Coronary artery (tissue), 2 donors: ENCODE results near the gene FXN.
A peak's percentile ranks its signal among the peaks of the same experiment; 100 is the strongest.
"Not testable (repeated sequence)": the region's sequence is repeated elsewhere in the genome, so short reads cannot be mapped to it uniquely, and the experiment has no call there.

Source experiments
- DNase-seq: peaks from one replicate; pipeline ENCODE4 v3.0.0-alpha.2; 2017; ENCODE audit warnings: low spot score
- H3K27ac ChIP-seq, 2 donors: fragments of 200-600 bp; sonication (generic); one replicate each; pipeline ENCODE4 v1.5.1; 2016 to 2019
- H3K4me3 ChIP-seq: fragments of 200-600 bp; sonication (generic); 2 replicates; pipeline ENCODE4 v1.5.1; 2016; ENCODE audit warnings: mild to moderate bottlenecking, moderate library complexity
- TF ChIP-seq, protein P1 (sequence below): fragments of 200-600 bp; sonication (generic); IDR thresholded peaks from one replicate; pipeline ENCODE4 v1.5.1; 2019; ENCODE audit warnings: antibody characterized with exemption

FXN gene

DNA sequence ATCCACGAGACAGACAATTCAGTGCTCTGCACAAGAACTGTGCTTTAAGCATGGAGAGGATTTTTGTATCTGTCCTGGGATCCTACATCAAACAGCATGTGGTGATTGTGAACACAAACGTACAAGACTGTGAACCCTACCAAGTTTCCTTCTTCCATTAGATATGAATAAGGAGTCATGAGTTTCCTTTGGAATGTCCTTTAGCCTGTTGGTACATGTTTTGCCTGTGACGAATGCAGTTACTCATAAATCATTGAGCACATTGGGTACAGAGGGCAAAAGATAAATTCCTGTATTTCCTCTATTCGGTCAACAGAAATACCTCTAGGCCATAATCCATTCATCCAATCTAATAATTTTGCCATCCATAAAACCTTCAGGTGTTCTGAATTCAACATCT lies 61.5 kb downstream of the FXN start:
- Histone ChIP-seq H3K27ac (peak overlapping the region; percentile 73 to 91), H3K4me3 (no peak overlapping the region)
- DNase-seq = no peak
- TF ChIP-seq, protein P1, sequence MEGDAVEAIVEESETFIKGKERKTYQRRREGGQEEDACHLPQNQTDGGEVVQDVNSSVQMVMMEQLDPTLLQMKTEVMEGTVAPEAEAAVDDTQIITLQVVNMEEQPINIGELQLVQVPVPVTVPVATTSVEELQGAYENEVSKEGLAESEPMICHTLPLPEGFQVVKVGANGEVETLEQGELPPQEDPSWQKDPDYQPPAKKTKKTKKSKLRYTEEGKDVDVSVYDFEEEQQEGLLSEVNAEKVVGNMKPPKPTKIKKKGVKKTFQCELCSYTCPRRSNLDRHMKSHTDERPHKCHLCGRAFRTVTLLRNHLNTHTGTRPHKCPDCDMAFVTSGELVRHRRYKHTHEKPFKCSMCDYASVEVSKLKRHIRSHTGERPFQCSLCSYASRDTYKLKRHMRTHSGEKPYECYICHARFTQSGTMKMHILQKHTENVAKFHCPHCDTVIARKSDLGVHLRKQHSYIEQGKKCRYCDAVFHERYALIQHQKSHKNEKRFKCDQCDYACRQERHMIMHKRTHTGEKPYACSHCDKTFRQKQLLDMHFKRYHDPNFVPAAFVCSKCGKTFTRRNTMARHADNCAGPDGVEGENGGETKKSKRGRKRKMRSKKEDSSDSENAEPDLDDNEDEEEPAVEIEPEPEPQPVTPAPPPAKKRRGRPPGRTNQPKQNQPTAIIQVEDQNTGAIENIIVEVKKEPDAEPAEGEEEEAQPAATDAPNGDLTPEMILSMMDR = no peak

DNA sequence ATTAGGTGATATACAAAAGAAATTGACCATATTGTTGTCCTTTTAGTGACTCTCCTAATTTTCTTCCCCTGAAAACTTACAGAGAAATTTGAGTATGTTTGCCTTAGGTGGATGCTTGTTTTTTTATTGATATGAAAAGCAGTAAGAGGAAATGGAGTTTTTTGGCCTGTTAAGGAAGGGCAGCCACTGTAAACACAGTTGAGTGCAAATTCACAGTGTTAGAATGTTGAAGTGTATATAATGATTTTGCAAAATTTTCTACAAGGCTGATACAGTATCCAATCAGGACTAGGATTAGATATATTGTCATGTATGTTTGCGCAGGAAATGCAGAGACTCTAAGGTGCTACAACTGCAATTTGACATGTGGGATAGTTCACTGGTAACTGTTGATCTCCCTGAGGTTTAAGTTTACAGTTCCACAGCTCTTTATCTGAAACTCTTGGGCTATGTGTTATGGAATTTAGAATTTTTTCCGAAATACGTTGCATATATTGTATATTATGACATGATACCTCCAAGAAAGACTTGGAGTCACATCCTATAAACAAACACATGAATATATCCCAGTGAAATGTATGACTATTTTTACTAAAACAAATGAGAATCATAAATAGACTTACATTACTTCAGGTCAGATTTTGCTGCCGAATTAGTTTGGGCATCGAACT lies 62.5 kb downstream of the FXN start:
- H3K27ac ChIP-seq = peak overlapping the region; percentile 73 to 91

DNA sequence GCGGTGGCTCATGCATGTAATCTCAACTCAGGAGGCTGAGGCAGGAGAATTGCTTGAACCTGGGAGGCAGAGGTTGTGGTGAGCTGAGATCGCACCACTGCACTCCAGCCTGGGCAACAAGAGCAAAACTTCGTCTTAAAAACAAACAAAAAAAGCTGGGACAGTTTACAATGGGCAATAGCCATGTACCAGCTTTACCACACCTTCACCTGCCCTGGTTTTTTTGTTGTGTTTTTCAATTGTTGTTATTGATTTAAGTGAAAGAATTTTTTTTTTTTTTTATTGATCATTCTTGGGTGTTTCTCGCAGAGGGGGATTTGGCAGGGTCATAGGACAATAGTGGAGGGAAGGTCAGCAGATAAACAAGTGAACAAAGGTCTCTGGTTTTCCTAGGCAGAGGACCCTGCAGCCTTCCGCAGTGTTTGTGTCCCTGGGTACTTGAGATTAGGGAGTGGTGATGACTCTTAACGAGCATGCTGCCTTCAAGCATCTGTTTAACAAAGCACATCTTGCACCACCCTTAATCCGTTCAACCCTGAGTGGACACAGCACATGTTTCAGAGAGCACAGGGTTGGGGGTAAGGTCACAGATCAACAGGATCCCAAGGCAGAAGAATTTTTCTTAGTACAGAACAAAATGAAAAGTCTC lies 67.9 kb downstream of the FXN start:
- H3K27ac ChIP-seq, DNase-seq, H3K4me3 ChIP-seq: not testable (repeated sequence)

More for the DNA sequence above, 62.5 kb downstream of the FXN start:
- TF ChIP-seq, protein P1 = no peak
- H3K4me3 ChIP-seq = no peak overlapping the region
- no peak for DNase-seq

DNA sequence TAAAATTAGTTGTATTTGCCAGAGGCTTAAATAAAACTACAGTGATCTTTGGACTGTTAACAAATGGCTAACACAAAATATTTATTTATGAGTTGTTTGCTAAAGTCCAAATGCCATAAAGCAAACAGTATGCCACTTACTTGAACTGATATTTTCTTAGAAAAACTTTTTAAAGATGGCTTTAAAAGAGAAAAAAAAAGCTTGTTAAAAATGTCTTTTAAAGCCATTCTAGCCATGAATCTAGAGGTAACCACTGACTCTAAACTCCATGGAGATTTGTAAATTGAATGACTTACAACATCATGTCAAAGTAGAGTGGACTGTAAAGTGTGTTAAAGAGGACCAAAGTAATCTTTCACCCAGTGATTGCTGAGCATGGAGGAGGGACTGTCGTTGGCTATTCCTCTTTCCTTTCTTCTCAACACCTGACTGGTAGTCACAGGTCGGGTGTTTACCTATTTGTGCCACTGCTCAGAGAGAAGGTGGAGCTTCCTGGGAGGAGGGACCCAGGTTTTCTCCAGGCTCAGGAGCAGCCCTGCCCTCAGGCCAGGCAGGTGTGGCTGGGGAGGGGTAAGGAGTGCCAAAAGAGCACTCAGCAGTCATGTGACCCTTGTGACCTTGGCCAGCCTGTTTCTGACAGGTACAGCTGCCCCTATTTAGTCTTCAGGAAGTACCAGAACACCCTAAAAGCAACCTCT lies 69.4 kb downstream of the FXN start:
- no peak for DNase-seq
- Histone ChIP-seq H3K4me3 (no peak overlapping the region), H3K27ac (no peak overlapping the region)

DNA sequence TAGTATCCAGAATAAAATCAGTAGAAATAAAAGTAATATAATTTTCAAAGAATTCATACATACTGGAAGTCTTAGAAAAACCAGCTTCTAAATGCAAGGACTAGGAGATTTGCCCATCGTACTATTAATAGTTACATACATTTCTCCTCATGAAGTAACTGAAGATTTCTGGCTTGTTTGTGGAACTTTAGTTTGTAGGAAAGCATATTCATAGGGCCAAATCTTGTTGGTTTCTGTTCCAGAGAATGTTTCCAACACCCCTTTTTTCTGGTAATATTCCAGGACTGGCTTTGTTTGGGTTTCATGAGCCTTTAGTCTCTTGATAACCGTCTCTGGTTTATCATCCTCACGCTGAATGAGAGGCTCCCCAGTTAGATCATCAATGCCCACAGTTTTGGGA lies 72.2 kb downstream of the FXN start:
- H3K27ac ChIP-seq = no peak overlapping the region
- no peak overlapping the region for H3K4me3 ChIP-seq
- TF ChIP-seq, protein P1 = no peak
- DNase-seq = no peak

More for the DNA sequence above, 69.4 kb downstream of the FXN start:
- TF ChIP-seq, protein P1 = no peak

DNA sequence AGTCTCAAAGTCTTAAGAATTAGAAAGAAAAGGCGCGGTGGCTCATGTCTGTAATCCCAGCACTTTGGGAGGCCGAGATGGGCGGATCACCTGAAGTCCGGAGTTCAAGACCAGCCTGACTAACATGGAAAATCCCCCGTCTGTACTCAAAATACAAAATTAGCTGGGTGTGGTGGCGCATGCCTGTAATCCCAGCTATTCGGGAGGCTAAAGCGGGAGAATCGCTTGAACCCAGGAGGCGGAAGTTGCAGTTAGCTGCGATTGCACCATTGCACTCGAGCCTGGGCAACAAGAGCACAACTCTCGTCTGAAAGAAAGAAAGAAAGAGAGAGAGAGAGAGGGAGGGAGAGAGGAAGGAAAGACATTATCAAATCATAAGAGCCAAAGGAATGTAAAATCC lies 73.2 kb downstream of the FXN start:
- H3K4me3 ChIP-seq, DNase-seq, H3K27ac ChIP-seq: not testable (repeated sequence)

DNA sequence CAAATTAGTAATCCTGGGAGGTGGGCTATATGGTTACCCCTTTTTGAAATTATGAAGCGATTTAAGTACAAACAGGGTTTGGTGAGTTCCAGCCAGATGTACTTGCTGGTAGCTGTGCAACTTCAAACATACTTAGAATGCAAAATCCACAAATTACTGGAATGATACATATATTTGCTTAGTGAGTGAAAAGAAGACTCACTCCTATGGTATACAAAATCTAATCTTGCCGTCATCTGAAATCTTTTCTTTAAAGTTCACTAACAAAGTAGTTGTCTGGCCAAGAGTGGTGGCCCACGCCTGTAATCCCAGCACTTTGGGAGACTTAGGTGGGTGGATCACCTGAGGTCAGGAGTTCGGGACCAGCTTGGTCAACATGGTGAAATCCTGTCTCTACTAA lies 73.6 kb downstream of the FXN start:
- TF ChIP-seq, protein P1 = no peak
- DNase-seq = no peak
- no peak overlapping the region for H3K4me3 ChIP-seq
- H3K27ac ChIP-seq = no peak overlapping the region

DNA sequence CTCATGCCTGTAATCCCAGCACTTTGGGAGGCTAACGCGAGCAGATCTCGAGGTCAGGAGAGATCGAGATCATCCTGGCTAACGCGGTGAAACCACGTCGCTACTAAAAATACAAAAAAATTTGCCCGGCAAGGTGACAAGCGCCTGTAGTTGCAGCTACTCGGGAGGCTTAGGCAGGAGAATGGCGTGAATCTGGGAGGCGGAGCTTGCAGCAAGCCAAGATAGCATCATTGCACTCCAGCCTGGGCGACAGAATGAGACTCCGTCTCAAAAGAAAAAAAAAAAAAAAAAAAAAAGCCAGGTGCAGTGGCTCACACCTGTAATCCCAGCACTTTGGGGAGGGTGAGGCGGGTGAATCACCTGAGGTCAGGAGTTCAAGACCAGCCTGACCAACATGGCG lies 77.1 kb downstream of the FXN start:
- not testable (repeated sequence) for H3K4me3 ChIP-seq, DNase-seq, H3K27ac ChIP-seq
